CD4-positive, alpha-beta memory T cell (primary cell): Measurements from ENCODE around the gene PCGF3. TPM values are rescaled to one million over a fixed set of nuclear protein-coding genes. Genes with fewer than 3 reads are reported as not detected.
A peak's percentile ranks its signal among the peaks of the same experiment; 100 is the strongest.
"Not testable (repeated sequence)": the region's sequence is repeated elsewhere in the genome, so short reads cannot be mapped to it uniquely, and the experiment has no call there.

ENCODE experiments used
- CTCF ChIA-PET: fragments of 350-600 bp; sonication (Branson Sonifier 250); formaldehyde crosslinking; loops from one replicate; lab custom pipeline; 2021; ENCODE audit warnings: inconsistent platforms; ENCODE audit not compliant: partially characterized antibody; lab: Charles Lee
- POLR2A ChIA-PET: fragments of 350-600 bp; sonication (Branson Sonifier 250); formaldehyde crosslinking; loops from one replicate; lab custom pipeline; 2021; ENCODE audit not compliant: partially characterized antibody; lab: Charles Lee
- DNase-seq, 5 donors: peaks; one replicate each; pipeline versions ENCODE4 v3.0.0 to v3.0.0-alpha.2; 2020 to 2022; ENCODE audit warnings: mixed read lengths in 1 of 5
- H3K27ac ChIP-seq: one replicate; pipeline ENCODE4 v1.7.0; 2013; ENCODE audit warnings: low read depth, low read length
- H3K27me3 ChIP-seq: 2 replicates; pipeline ENCODE4 v1.7.0; 2013; ENCODE audit warnings: mild to moderate bottlenecking, low read length, moderate library complexity; ENCODE audit not compliant: insufficient read depth
- H3K36me3 ChIP-seq: 2 replicates; pipeline ENCODE4 v1.7.0; 2013; ENCODE audit warnings: mild to moderate bottlenecking, low read length, moderate library complexity; ENCODE audit not compliant: insufficient read depth
- H3K4me1 ChIP-seq: 2 replicates; pipeline ENCODE4 v1.7.0; 2013; ENCODE audit warnings: mild to moderate bottlenecking, low read length, moderate library complexity; ENCODE audit not compliant: insufficient read depth
- H3K4me3 ChIP-seq, 2 donors: one replicate each; pipeline ENCODE4 v1.7.0; 2013; ENCODE audit warnings: low read length in 2 of 2, mild to moderate bottlenecking in 1 of 2
- H3K9me3 ChIP-seq, 2 donors: one replicate each; pipeline ENCODE4 v1.7.0; 2013; ENCODE audit warnings: low read length in 2 of 2, control low read depth in 1 of 2; ENCODE audit not compliant: control insufficient read depth in 1 of 2
- H3K27ac Mint-ChIP-seq, 7 donors: one replicate each; pipeline ENCODE4 v1.8.0; 2020 to 2021; ENCODE audit warnings: mixed read lengths in 7 of 7, mild to moderate bottlenecking in 6 of 7, inconsistent platforms in 3 of 7, moderate library complexity in 3 of 7
- H3K27me3 Mint-ChIP-seq, 2 donors: one replicate each; pipeline ENCODE4 v1.8.0; 2020 to 2021; ENCODE audit warnings: mixed read lengths in 2 of 2
- H3K36me3 Mint-ChIP-seq, 2 donors: one replicate each; pipeline ENCODE4 v1.8.0; 2020 to 2021; ENCODE audit warnings: mixed read lengths in 2 of 2, inconsistent platforms in 1 of 2, mild to moderate bottlenecking in 1 of 2
- H3K4me1 Mint-ChIP-seq, 4 donors: one replicate each; pipeline ENCODE4 v1.8.0; 2020 to 2021; ENCODE audit warnings: mixed read lengths in 4 of 4, mild to moderate bottlenecking in 1 of 4
- H3K4me3 Mint-ChIP-seq, 8 donors: one replicate each; pipeline ENCODE4 v1.8.0; 2020 to 2021; ENCODE audit warnings: mixed read lengths in 8 of 8, mild to moderate bottlenecking in 7 of 8, moderate library complexity in 6 of 8, inconsistent platforms in 3 of 8
- H3K9me3 Mint-ChIP-seq, 8 donors: one replicate each; pipeline ENCODE4 v1.8.0; 2020 to 2021; ENCODE audit warnings: mixed read lengths in 8 of 8, mild to moderate bottlenecking in 5 of 8, inconsistent platforms in 3 of 8, moderate library complexity in 1 of 8
- intact Hi-C: fragments of 100-400 bp; cut with micrococcal nuclease; formaldehyde crosslinking; loops from one replicate; pipeline ENCODE4 v1.15.1; 2023
- polyA plus RNA-seq, 2 donors: library from polyadenylated mRNA; unstranded; fragments of 300-500 nt; fragmentation: Illumina TruSeq; gene quantifications; one replicate each; pipeline ENCODE4 v1.2.3, GENCODE V29; 2021
- total RNA-seq, 2 experiments: library from RNA; stranded (reverse); gene quantifications; one replicate each; pipeline ENCODE4 v1.2.3, GENCODE V29; 2021

Gene PCGF3
- total and polyA plus RNA-seq, 4 experiments from 2014 or later: 2.9 to 73.8 (median 35.6) TPM

DNA sequence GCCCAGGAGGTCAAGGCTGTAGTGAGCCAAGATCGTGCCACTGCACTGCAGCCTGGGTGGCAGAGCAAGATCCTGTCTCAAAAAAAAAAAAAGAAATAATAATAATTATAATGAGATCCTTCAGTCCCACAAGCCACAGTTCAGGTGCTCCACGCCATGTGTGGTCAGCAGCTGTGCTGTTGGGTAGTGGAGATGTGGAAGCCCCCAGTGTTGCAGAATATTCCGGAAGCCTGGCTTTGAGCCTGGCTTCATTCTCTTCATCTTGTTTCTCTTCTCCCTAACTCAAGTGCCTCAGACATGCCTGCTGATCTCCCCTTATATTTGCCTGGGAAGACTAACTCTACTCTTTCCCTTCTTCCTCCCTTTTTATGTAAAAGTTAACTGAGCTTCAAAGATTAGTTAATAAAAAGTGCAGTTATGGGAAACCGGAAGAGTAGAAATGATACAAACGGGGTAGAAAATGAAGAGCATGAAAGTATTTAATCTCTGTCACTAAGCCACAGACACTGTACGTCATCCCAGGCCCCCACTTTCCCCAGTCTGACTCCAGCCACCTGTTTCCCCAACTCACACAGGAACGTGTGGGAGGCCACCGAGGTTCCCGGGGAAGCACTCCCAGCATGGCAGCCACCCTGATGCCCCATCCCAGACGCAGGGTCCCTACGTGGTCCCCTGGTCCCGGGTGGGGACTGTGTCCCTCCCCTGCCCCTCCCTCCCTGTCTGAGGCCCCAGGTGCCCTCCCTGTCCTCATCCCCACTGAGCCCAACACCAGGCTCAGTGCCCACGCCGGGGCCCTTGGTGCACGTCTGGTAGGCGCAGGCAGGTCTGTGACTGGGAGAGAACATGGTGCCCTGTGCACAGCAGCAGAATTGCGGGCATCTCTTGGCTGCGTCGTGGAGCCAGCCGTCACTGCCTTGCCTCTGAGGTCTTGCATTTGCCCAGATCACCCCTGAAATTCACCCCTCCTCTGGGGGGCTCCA, 24.0 kb downstream of the PCGF3 start:
- Mint-ChIP-seq H3K36me3 (peaks cover 20 to 29% of the 10 kb centered on the region in 2 donors), H3K9me3 (peaks cover 0 to 2% (median 0%) of the 10 kb centered on the region in 8 donors), H3K4me3 (no peak overlapping the region), H3K4me1 (peaks cover 0 to 18% (median 9%) of the 10 kb centered on the region in 4 donors), H3K27me3 (no peaks in the 10 kb centered on the region), H3K27ac (peak overlapping the region in 2 of 7 donors; percentile 34 to 37)
- no peaks in the 10 kb centered on the region for H3K9me3 ChIP-seq
- H3K27me3 ChIP-seq: no peaks in the 10 kb centered on the region
- POLR2A ChIA-PET: no interaction called here
- no peak overlapping the region for H3K4me3 ChIP-seq
- intact Hi-C loops: no loop called here
- H3K4me1 ChIP-seq: no peaks in the 10 kb centered on the region
- H3K27ac ChIP-seq: no peak overlapping the region
- DNase-seq: no peak
- peaks cover 17% of the 10 kb centered on the region for H3K36me3 ChIP-seq
- CTCF ChIA-PET: interaction anchor here (1.0 kb wide), 1 partner anchor 12 kb away, joined by 4 read pairs; no protein-coding TSS in a partner anchor

DNA sequence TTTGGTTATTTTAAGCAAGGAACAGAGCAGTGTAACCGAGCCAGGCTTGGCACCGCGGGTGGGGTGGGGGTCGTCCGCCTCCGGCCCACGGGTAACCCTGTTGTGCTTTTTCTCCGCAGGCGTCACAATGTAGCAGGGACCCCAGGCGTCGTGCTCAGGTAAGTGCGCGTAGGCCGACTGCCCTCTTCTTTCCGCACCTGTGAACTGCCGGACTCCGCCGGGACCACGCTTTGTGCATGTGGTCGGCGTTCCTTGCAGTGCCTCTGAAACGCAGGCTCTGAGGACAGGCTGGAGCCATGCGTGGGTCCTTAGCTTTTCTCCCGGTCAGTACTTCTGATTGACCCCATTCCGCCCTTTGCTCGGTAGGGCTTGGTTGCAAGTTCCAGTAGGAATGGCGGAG, 24.9 kb downstream of the PCGF3 start:
- H3K4me1 Mint-ChIP-seq: peaks cover 0 to 10% (median 8%) of the 10 kb centered on the region in 4 donors
- H3K27me3 ChIP-seq: no peaks in the 10 kb centered on the region
- POLR2A ChIA-PET: no interaction called here
- H3K9me3 ChIP-seq: no peaks in the 10 kb centered on the region
- no peak for DNase-seq
- peak overlapping the region in 2 of 7 donors; percentile 20 to 53 for H3K27ac Mint-ChIP-seq
- H3K36me3 ChIP-seq: peaks cover 25% of the 10 kb centered on the region
- H3K36me3 Mint-ChIP-seq: peaks cover 23 to 38% of the 10 kb centered on the region in 2 donors
- intact Hi-C loops: no loop called here
- H3K9me3 Mint-ChIP-seq: peaks cover 0 to 2% (median 0%) of the 10 kb centered on the region in 8 donors
- H3K4me3 Mint-ChIP-seq: no peak overlapping the region
- no peaks in the 10 kb centered on the region for H3K4me1 ChIP-seq
- H3K27ac ChIP-seq: no peak overlapping the region
- no peak overlapping the region for H3K4me3 ChIP-seq
- CTCF ChIA-PET: no interaction called here
- no peaks in the 10 kb centered on the region for H3K27me3 Mint-ChIP-seq

GRCh38 chr4:730946-731904, 25.6 kb downstream of the PCGF3 start:
- intact Hi-C loops, DNase-seq, CTCF ChIA-PET, H3K4me1 Mint-ChIP-seq, POLR2A ChIA-PET, H3K9me3 ChIP-seq, H3K27me3 ChIP-seq, H3K4me3 ChIP-seq, H3K27ac ChIP-seq, H3K27me3 Mint-ChIP-seq, H3K4me3 Mint-ChIP-seq, H3K9me3 Mint-ChIP-seq, H3K4me1 ChIP-seq: not testable (repeated sequence)
- peaks cover 27% of the 10 kb centered on the region for H3K36me3 ChIP-seq
- Mint-ChIP-seq H3K36me3 (peaks cover 23 to 40% of the 10 kb centered on the region in 2 donors), H3K27ac (peak overlapping the region in 1 of 7 donors; percentile 20)

GRCh38 chr4:731954-732353, 26.3 kb downstream of the PCGF3 start:
- H3K4me3 Mint-ChIP-seq, H3K4me1 Mint-ChIP-seq, H3K9me3 Mint-ChIP-seq: not testable (repeated sequence)

GRCh38 chr4:732486-732885, 26.9 kb downstream of the PCGF3 start:
- intact Hi-C loops: no loop called here
- Histone ChIP-seq H3K4me1 (no peaks in the 10 kb centered on the region), H3K27ac (no peak overlapping the region), H3K4me3 (no peak overlapping the region), H3K9me3 (no peaks in the 10 kb centered on the region), H3K27me3 (no peaks in the 10 kb centered on the region), H3K36me3 (peaks cover 29% of the 10 kb centered on the region)
- Mint-ChIP-seq H3K9me3 (peaks cover 0 to 2% (median 0%) of the 10 kb centered on the region in 8 donors), H3K27ac (no peak overlapping the region), H3K36me3 (peaks cover 27 to 40% of the 10 kb centered on the region in 2 donors), H3K4me1 (peaks cover 0 to 5% (median 1%) of the 10 kb centered on the region in 4 donors), H3K27me3 (no peaks in the 10 kb centered on the region), H3K4me3 (no peak overlapping the region)
- POLR2A ChIA-PET: no interaction called here
- CTCF ChIA-PET: interaction anchor here (1.2 kb wide), 1 partner anchor 10 kb away, joined by 3 read pairs; no protein-coding TSS in a partner anchor
- no peak for DNase-seq

More at GRCh38 chr4:731954-732353, 26.3 kb downstream of the PCGF3 start:
- H3K4me3 ChIP-seq, CTCF ChIA-PET, H3K4me1 ChIP-seq, H3K27ac ChIP-seq, H3K27ac Mint-ChIP-seq, H3K27me3 ChIP-seq, H3K9me3 ChIP-seq, POLR2A ChIA-PET, DNase-seq, intact Hi-C loops, H3K27me3 Mint-ChIP-seq: not testable (repeated sequence)
- peaks cover 27% of the 10 kb centered on the region for H3K36me3 ChIP-seq
- peaks cover 23 to 37% of the 10 kb centered on the region in 2 donors for H3K36me3 Mint-ChIP-seq

- Mint-ChIP-seq H3K36me3 (peaks cover 33 to 45% of the 10 kb centered on the region in 2 donors), H3K27ac (peak overlapping the region in 2 of 7 donors; percentile 60 to 83), H3K4me1 (peaks cover 0 to 4% (median 0%) of the 10 kb centered on the region in 4 donors), H3K4me3 (no peak overlapping the region), H3K27me3 (no peaks in the 10 kb centered on the region), H3K9me3 (peaks cover 0 to 2% (median 0%) of the 10 kb centered on the region in 8 donors)
- peaks cover 33% of the 10 kb centered on the region for H3K36me3 ChIP-seq
- intact Hi-C loops: no loop called here
- H3K9me3 ChIP-seq: no peaks in the 10 kb centered on the region
- H3K4me1 ChIP-seq: no peaks in the 10 kb centered on the region
- ChIA-PET CTCF (interaction anchor here (1.2 kb wide), 1 partner anchor 9 kb away, joined by 3 read pairs; no protein-coding TSS in a partner anchor), POLR2A (no interaction called here)
- no peak overlapping the region for H3K27ac ChIP-seq
- H3K4me3 ChIP-seq: no peak overlapping the region
- no peaks in the 10 kb centered on the region for H3K27me3 ChIP-seq
- DNase-seq: no peak
Observed at GRCh38 chr4:732911-733630, 27.4 kb downstream of the PCGF3 start.
